H9 (cell line): ENCODE data around the gene GDI1. TPM values are rescaled to one million over a fixed set of nuclear protein-coding genes. Genes with fewer than 3 reads are reported as not detected.

ENCODE experiments used
- DNase-seq: peaks from one replicate; pipeline ENCODE4 v3.0.0-alpha.2; 2017
- H2AFZ ChIP-seq: one replicate; pipeline ENCODE4 v1.6.1; 2013; ENCODE audit warnings: mild to moderate bottlenecking, low read length, control low read depth, moderate library complexity
- H2AK5ac ChIP-seq: 2 replicates; pipeline ENCODE4 v1.6.1; 2013; ENCODE audit warnings: low read length, control low read depth, mixed read lengths; ENCODE audit not compliant: insufficient read length
- H2BK120ac ChIP-seq: one replicate; pipeline ENCODE4 v1.6.1; 2013; ENCODE audit warnings: low read depth, mild to moderate bottlenecking, low read length, control low read depth, inconsistent platforms; ENCODE audit not compliant: poor library complexity, severe bottlenecking
- H2BK12ac ChIP-seq: 2 replicates; pipeline ENCODE4 v1.6.1; 2013; ENCODE audit warnings: low read length, control low read depth, mixed read lengths, low read depth; ENCODE audit not compliant: insufficient read length
- H2BK15ac ChIP-seq: 2 replicates; pipeline ENCODE4 v1.6.1; 2013; ENCODE audit warnings: low read depth, low read length, control low read depth
- H2BK20ac ChIP-seq: one replicate; pipeline ENCODE4 v1.6.1; 2013; ENCODE audit warnings: low read depth, mild to moderate bottlenecking, low read length, control low read depth, inconsistent platforms; ENCODE audit not compliant: poor library complexity, severe bottlenecking
- H2BK5ac ChIP-seq: 2 replicates; pipeline ENCODE4 v1.6.1; 2013; ENCODE audit warnings: low read length, control low read depth, mixed read lengths; ENCODE audit not compliant: insufficient read length
- H3K14ac ChIP-seq: 2 replicates; pipeline ENCODE4 v1.6.1; 2013; ENCODE audit warnings: low read length, control low read depth; ENCODE audit not compliant: insufficient read depth
- H3K18ac ChIP-seq: 2 replicates; pipeline ENCODE4 v1.6.1; 2013; ENCODE audit warnings: low read depth, mild to moderate bottlenecking, mixed read lengths, low read length, control low read depth; ENCODE audit not compliant: insufficient read length
- H3K23ac ChIP-seq: 2 replicates; pipeline ENCODE4 v1.6.1; 2013; ENCODE audit warnings: low read length, control low read depth, mixed read lengths, low read depth; ENCODE audit not compliant: insufficient read length
- H3K23me2 ChIP-seq: 2 replicates; pipeline ENCODE4 v1.6.1; 2013; ENCODE audit warnings: low read depth, mild to moderate bottlenecking, mixed read lengths, low read length, control low read depth; ENCODE audit not compliant: insufficient read length, poor library complexity, severe bottlenecking
- H3K27ac ChIP-seq: 2 replicates; pipeline ENCODE4 v1.5.1; 2013; ENCODE audit warnings: low read length, control low read depth, mixed read lengths, low read depth; ENCODE audit not compliant: insufficient read length
- H3K27me3 ChIP-seq: 2 replicates; pipeline ENCODE4 v1.6.1; 2013; ENCODE audit warnings: low read length, control low read depth, inconsistent platforms; ENCODE audit not compliant: insufficient read depth
- H3K4ac ChIP-seq: 2 replicates; pipeline ENCODE4 v1.6.1; 2013; ENCODE audit warnings: low read depth, mild to moderate bottlenecking, control low read depth, inconsistent platforms, low read length, moderate library complexity
- H3K4me1 ChIP-seq: 2 replicates; pipeline ENCODE4 v1.6.1; 2013; ENCODE audit warnings: low read length, control low read depth, inconsistent platforms; ENCODE audit not compliant: insufficient read depth
- H3K4me2 ChIP-seq: 2 replicates; pipeline ENCODE4 v1.6.1; 2013; ENCODE audit warnings: low read length, control low read depth, mixed read lengths; ENCODE audit not compliant: insufficient read length, insufficient read depth
- H3K56ac ChIP-seq: 2 replicates; pipeline ENCODE4 v1.6.1; 2013; ENCODE audit warnings: low read depth, mild to moderate bottlenecking, mixed read lengths, low read length, control low read depth; ENCODE audit not compliant: insufficient read length
- H3K79me1 ChIP-seq: 2 replicates; pipeline ENCODE4 v1.6.1; 2013; ENCODE audit warnings: low read depth, mild to moderate bottlenecking, moderate library complexity, low read length, control low read depth, inconsistent platforms; ENCODE audit not compliant: insufficient read depth, poor library complexity, severe bottlenecking
- H3K79me2 ChIP-seq: 2 replicates; pipeline ENCODE4 v1.6.1; 2013; ENCODE audit warnings: low read length, control low read depth, inconsistent platforms; ENCODE audit not compliant: insufficient read depth
- H3K9ac ChIP-seq: 2 replicates; pipeline ENCODE4 v1.6.1; 2013; ENCODE audit warnings: low read length, control low read depth, mixed read lengths; ENCODE audit not compliant: insufficient read length; ENCODE audit errors: extremely low read depth
- H3K9me3 ChIP-seq: one replicate; pipeline ENCODE4 v1.6.1; 2013; ENCODE audit warnings: low read depth, low read length, inconsistent platforms; ENCODE audit not compliant: control insufficient read depth
- H3T11ph ChIP-seq: one replicate; pipeline ENCODE4 v1.6.1; 2013; ENCODE audit warnings: mild to moderate bottlenecking, low read length, control low read depth, inconsistent platforms
- H4K20me1 ChIP-seq: one replicate; pipeline ENCODE4 v1.6.1; 2013; ENCODE audit not compliant: control insufficient read depth, insufficient read length, insufficient read depth
- H4K5ac ChIP-seq: 2 replicates; pipeline ENCODE4 v1.6.1; 2013; ENCODE audit warnings: low read depth, mild to moderate bottlenecking, mixed read lengths, low read length, control low read depth; ENCODE audit not compliant: insufficient read length
- H4K8ac ChIP-seq: replicated peaks from 2 replicates; pipeline ENCODE4 v1.6.1; 2013; ENCODE audit warnings: low read length, control low read depth, mixed read lengths, low read depth; ENCODE audit not compliant: insufficient read length
- H4K91ac ChIP-seq: 2 replicates; pipeline ENCODE4 v1.6.1; 2013; ENCODE audit warnings: low read depth, mild to moderate bottlenecking, moderate library complexity, mixed read lengths, low read length, control low read depth; ENCODE audit not compliant: insufficient read length
- H3K27ac Mint-ChIP-seq, 3 experiments: 2 replicates in 2 of 3; 3 replicates in 1 of 3; pipeline ENCODE4 v1.8.0; 2020 to 2021; ENCODE audit warnings: mixed read lengths in 3 of 3, mild to moderate bottlenecking in 1 of 3, moderate library complexity in 1 of 3
- H3K27me3 Mint-ChIP-seq: 2 replicates; pipeline ENCODE4 v1.8.0; 2021; ENCODE audit warnings: low read depth, mild to moderate bottlenecking, moderate library complexity, mixed read lengths
- H3K36me3 Mint-ChIP-seq, 3 experiments: 2 replicates in 2 of 3; 3 replicates in 1 of 3; pipeline ENCODE4 v1.8.0; 2020 to 2021; ENCODE audit warnings: low read depth in 3 of 3, mixed read lengths in 3 of 3; ENCODE audit not compliant: insufficient read depth in 1 of 3
- H3K4me1 Mint-ChIP-seq, 2 experiments: 2 replicates each; pipeline ENCODE4 v1.8.0; 2020; ENCODE audit warnings: mixed read lengths in 2 of 2
- H3K4me3 Mint-ChIP-seq, 2 experiments: 2 replicates in 1 of 2; 3 replicates in 1 of 2; pipeline ENCODE4 v1.8.0; 2020 to 2021; ENCODE audit warnings: mild to moderate bottlenecking in 2 of 2, mixed read lengths in 2 of 2, moderate library complexity in 1 of 2
- H3K9me3 Mint-ChIP-seq, 2 experiments: 2 replicates in 1 of 2; 3 replicates in 1 of 2; pipeline ENCODE4 v1.8.0; 2020; ENCODE audit warnings: mild to moderate bottlenecking in 2 of 2, mixed read lengths in 2 of 2, moderate library complexity in 1 of 2
- CTCF ChIP-seq: fragments of 200-600 bp; sonication (generic); conservative IDR thresholded peaks from 3 replicates; pipeline ENCODE4 v1.8.0; 2021; ENCODE audit warnings: antibody characterized with exemption, mild to moderate bottlenecking
- WGBS: extraction: QIAGEN DNeasy Blood & Tissue Kit; methylation state at CpG from one replicate; pipeline ENCODE4 v1.1.7; 2013; ENCODE audit warnings: missing lambda C conversion rate, low lambda C conversion rate, mixed read lengths; ENCODE audit not compliant: insufficient read length; ENCODE audit errors: extremely low coverage; 5-methylcytosine and 5-hydroxymethylcytosine counted together
- total RNA-seq: library from RNA; stranded (reverse); gene quantifications from 2 replicates; pipeline ENCODE4 v1.2.1, GENCODE V29; 2021

Gene GDI1
- total RNA-seq, 1 experiment from 2014 or later = 111 TPM

- Mint-ChIP-seq H3K4me3 (no peak overlapping the region), H3K27ac (peak overlapping the region in 1 of 3 experiments; percentile 46; a peak in 1 of 7 replicates)
- peaks cover 37% of the 10 kb centered on the region for H3K9me3 ChIP-seq
Measured at GRCh38 chrX:154481911-154482601, 45.1 kb downstream of the GDI1 start.

More at GRCh38 chrX:154481911-154482601, 45.1 kb downstream of the GDI1 start:
- H4K5ac ChIP-seq = no peak overlapping the region
- H3K56ac ChIP-seq = no peak overlapping the region
- no peak overlapping the region for H3K18ac ChIP-seq
- no peak overlapping the region for H2BK20ac ChIP-seq
- no peak overlapping the region for H2BK120ac ChIP-seq
- H3K23ac ChIP-seq = no peak overlapping the region
- H3K79me2 ChIP-seq = no peaks in the 10 kb centered on the region
- H2BK5ac ChIP-seq = no peak overlapping the region
- TF ChIP-seq CTCF = no peak
- H3K14ac ChIP-seq = no peak overlapping the region
- no peak overlapping the region for H3K9ac ChIP-seq
- H3K4me2 ChIP-seq = no peak overlapping the region
- no peaks in the 10 kb centered on the region; the same call in 1 of the 2 replicates for H3K4me1 ChIP-seq
- no peak overlapping the region for H2AFZ ChIP-seq
- peaks cover 3 to 15% (median 10%) of the 10 kb centered on the region in 3 experiments; a peak in 6 of 7 replicates for H3K36me3 Mint-ChIP-seq
- no peaks in the 10 kb centered on the region for H3K27me3 ChIP-seq
- WGBS = no CpG with 5 or more reads among the region's 14 CpGs
- no peak overlapping the region for H4K91ac ChIP-seq
- no peak overlapping the region for H2AK5ac ChIP-seq
- peaks cover 10% of the 10 kb centered on the region for H3K27me3 Mint-ChIP-seq
- no peak overlapping the region for H4K8ac ChIP-seq
- peak; percentile 26 for DNase-seq
- no peak overlapping the region for H2BK12ac ChIP-seq
- H3T11ph ChIP-seq = no peak overlapping the region
- peaks cover 67 to 79% of the 10 kb centered on the region in 2 experiments for H3K9me3 Mint-ChIP-seq
- H3K4ac ChIP-seq = no peak overlapping the region
- H2BK15ac ChIP-seq = no peak overlapping the region
- no peaks in the 10 kb centered on the region for H4K20me1 ChIP-seq
- H3K79me1 ChIP-seq = no peaks in the 10 kb centered on the region
- no peak overlapping the region for H3K27ac ChIP-seq
- H3K4me1 Mint-ChIP-seq = peaks cover 6 to 15% of the 10 kb centered on the region in 2 experiments
- H3K23me2 ChIP-seq = peaks cover 4% of the 10 kb centered on the region
